Natural killer cell (primary cell): ENCODE results near the gene CNFN. TPM values are rescaled to one million over a fixed set of nuclear protein-coding genes. Genes with fewer than 3 reads are reported as not detected.

ENCODE experiments used
- ATAC-seq, 3 donors: fragments of 150-1000 bp in 2 of 3; fragments of 200-7000 bp in 1 of 3; cut with Tn5 transposase; 1 replicate in 1 of 3; 2 replicates in 2 of 3; pipeline ENCODE4 v1.10.0; 2021; ENCODE audit warnings: mild to moderate bottlenecking in 2 of 3, moderate library complexity in 2 of 3
- DNase-seq, 2 donors: peaks; one replicate each; pipeline versions ENCODE4 v3.0.0 to v3.0.0-alpha.2; 2013 to 2021; ENCODE audit warnings: mixed read lengths in 1 of 2
- H3K27ac ChIP-seq: one replicate; pipeline ENCODE4 v1.5.1; 2013; ENCODE audit warnings: mild to moderate bottlenecking, low read length
- H3K27me3 ChIP-seq: one replicate; pipeline ENCODE4 v1.6.1; 2013; ENCODE audit warnings: low read length; ENCODE audit not compliant: control insufficient read depth, insufficient read depth
- H3K36me3 ChIP-seq: one replicate; pipeline ENCODE4 v1.6.1; 2013; ENCODE audit warnings: low read length; ENCODE audit not compliant: control insufficient read depth, insufficient read depth
- H3K4me1 ChIP-seq: one replicate; pipeline ENCODE4 v1.6.1; 2013; ENCODE audit warnings: low read length; ENCODE audit not compliant: control insufficient read depth, insufficient read depth
- H3K4me3 ChIP-seq: one replicate; pipeline ENCODE4 v1.5.1; 2013; ENCODE audit warnings: low read length
- H3K9me3 ChIP-seq: one replicate; pipeline ENCODE4 v1.6.1; 2013; ENCODE audit warnings: low read length; ENCODE audit not compliant: control insufficient read depth, insufficient read depth
- H3K27ac Mint-ChIP-seq, 2 donors: one replicate each; pipeline ENCODE4 v1.8.0; 2022; ENCODE audit warnings: mild to moderate bottlenecking in 2 of 2, mixed read lengths in 2 of 2, moderate library complexity in 1 of 2
- H3K27me3 Mint-ChIP-seq, 2 donors: one replicate each; pipeline ENCODE4 v1.8.0; 2022; ENCODE audit warnings: low read depth in 2 of 2, mixed read lengths in 2 of 2
- H3K36me3 Mint-ChIP-seq: one replicate; pipeline ENCODE4 v1.8.0; 2022; ENCODE audit warnings: mixed read lengths
- H3K4me1 Mint-ChIP-seq, 2 donors: one replicate each; pipeline ENCODE4 v1.8.0; 2022; ENCODE audit warnings: mixed read lengths in 2 of 2
- H3K4me3 Mint-ChIP-seq: one replicate; pipeline ENCODE4 v1.8.0; 2022; ENCODE audit warnings: mild to moderate bottlenecking, moderate library complexity, mixed read lengths
- H3K9me3 Mint-ChIP-seq, 2 donors: one replicate each; pipeline ENCODE4 v1.8.0; 2022; ENCODE audit warnings: mixed read lengths in 2 of 2
- WGBS: methylation state at CpG from one replicate; pipeline ENCODE4 v1.1.7; 2013; ENCODE audit warnings: missing lambda C conversion rate; ENCODE audit not compliant: insufficient coverage; 5-methylcytosine and 5-hydroxymethylcytosine counted together
- intact Hi-C: fragments of 100-400 bp; cut with micrococcal nuclease; formaldehyde crosslinking; loops from one replicate; pipeline ENCODE4 v1.14.2; 2022
- total RNA-seq, 4 donors: library from RNA; stranded (reverse); fragments of 120-200 nt in 1 of 4; gene quantifications; one replicate each; pipeline versions ENCODE4 v1.2.3 to v1.2.4, GENCODE V29; 2013 to 2022
- TF ChIP-seq, protein P1 (sequence below): fragments of 200-600 bp; IDR thresholded peaks from one replicate; pipeline ENCODE4 v1.8.0; 2022; ENCODE audit warnings: antibody characterized with exemption

The CNFN gene
- total RNA-seq, 3 donors from 2014 or later (not counting 1 experiment from before 2014, with no cell fraction given): 1.3 TPM; not detected in 2

DNA sequence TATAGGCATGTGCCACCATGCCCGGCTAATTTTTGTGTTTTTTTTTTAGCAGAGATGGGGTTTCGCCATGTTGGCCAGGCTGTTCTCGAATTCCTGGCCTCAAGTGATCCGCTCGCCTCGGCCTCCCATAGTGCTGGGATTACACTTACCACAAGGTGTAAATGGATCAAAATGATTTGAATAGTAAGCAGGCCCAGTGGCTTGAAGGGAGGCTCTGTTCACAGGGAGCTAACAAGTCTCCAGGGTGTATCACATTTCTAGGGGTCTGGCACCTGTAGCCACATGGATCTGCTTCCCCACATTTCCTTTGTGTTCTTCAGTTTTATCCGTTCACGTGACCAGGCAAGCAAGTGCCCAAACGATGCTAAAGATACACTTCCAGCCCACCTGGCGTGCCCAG, 13.5 kb upstream of the CNFN start:
- TF ChIP-seq, protein P1, sequence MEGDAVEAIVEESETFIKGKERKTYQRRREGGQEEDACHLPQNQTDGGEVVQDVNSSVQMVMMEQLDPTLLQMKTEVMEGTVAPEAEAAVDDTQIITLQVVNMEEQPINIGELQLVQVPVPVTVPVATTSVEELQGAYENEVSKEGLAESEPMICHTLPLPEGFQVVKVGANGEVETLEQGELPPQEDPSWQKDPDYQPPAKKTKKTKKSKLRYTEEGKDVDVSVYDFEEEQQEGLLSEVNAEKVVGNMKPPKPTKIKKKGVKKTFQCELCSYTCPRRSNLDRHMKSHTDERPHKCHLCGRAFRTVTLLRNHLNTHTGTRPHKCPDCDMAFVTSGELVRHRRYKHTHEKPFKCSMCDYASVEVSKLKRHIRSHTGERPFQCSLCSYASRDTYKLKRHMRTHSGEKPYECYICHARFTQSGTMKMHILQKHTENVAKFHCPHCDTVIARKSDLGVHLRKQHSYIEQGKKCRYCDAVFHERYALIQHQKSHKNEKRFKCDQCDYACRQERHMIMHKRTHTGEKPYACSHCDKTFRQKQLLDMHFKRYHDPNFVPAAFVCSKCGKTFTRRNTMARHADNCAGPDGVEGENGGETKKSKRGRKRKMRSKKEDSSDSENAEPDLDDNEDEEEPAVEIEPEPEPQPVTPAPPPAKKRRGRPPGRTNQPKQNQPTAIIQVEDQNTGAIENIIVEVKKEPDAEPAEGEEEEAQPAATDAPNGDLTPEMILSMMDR: no peak
- Mint-ChIP-seq H3K27ac (no peak overlapping the region), H3K4me1 (peaks cover 5 to 54% of the 10 kb centered on the region in 2 donors), H3K36me3 (no peaks in the 10 kb centered on the region), H3K4me3 (no peak overlapping the region), H3K27me3 (no peaks in the 10 kb centered on the region), H3K9me3 (no peaks in the 10 kb centered on the region)
- no peaks in the 10 kb centered on the region for H3K9me3 ChIP-seq
- no peak overlapping the region for H3K4me3 ChIP-seq
- H3K36me3 ChIP-seq: peaks cover 10% of the 10 kb centered on the region
- no peak for ATAC-seq
- H3K27ac ChIP-seq: no peak overlapping the region
- no peak for DNase-seq
- no peaks in the 10 kb centered on the region for H3K27me3 ChIP-seq
- intact Hi-C loops: no loop called here
- WGBS: 97% methylated on average over 10 of the region's 10 CpGs
- peaks cover 15% of the 10 kb centered on the region for H3K4me1 ChIP-seq

DNA sequence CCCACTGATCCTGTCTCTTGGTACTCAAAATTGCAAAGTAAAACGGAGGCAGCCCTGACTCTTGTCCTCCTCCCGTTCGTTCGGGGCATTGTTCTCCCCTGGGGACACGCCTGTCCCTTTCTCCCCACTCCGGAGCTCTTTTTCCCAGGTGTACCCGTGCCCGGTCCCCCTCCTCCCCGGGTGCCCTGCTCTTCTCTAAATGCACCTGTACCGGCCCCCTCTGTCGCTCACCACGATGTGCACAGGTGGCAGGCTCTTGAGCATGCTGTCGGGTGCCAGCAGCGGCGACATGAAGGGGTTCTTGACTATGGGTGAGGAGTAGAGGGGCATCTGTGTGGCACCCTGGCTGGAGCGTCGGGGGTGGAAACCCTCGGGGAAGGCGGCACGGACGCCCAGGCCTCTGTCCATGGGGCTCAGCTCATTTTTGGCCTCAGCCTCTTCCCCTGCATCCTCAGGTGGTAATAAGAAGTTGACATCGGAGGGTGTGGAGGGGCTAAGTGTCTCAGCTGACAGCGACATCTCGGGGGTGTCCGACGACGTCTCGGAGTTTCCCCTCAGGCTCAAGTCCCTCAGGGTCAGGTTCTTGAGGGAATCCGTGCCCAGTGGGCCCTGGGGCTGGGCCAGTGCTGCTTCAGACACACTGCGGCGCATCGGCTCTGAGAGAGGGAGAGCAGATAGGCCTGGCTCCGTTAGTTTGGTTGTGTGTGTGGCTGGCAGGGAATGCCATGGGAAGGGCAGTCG, 12.4 kb upstream of the CNFN start:
- no peak overlapping the region for H3K4me3 ChIP-seq
- H3K4me1 ChIP-seq: peaks cover 24% of the 10 kb centered on the region
- H3K27ac Mint-ChIP-seq: peak overlapping the region in 1 of 2 donors; percentile 86
- intact Hi-C loops: no loop called here
- H3K36me3 ChIP-seq: peaks cover 3% of the 10 kb centered on the region
- no peaks in the 10 kb centered on the region for H3K9me3 Mint-ChIP-seq
- H3K27ac ChIP-seq: peak overlapping the region; percentile 33
- peaks cover 11 to 53% of the 10 kb centered on the region in 2 donors for H3K4me1 Mint-ChIP-seq
- no peaks in the 10 kb centered on the region for H3K27me3 Mint-ChIP-seq
- H3K4me3 Mint-ChIP-seq: peak overlapping the region; percentile 89
- no peak for ATAC-seq
- H3K27me3 ChIP-seq: no peaks in the 10 kb centered on the region
- TF ChIP-seq, protein P1: no peak
- no peaks in the 10 kb centered on the region for H3K9me3 ChIP-seq
- no peaks in the 10 kb centered on the region for H3K36me3 Mint-ChIP-seq
- 84% methylated on average over 34 of the region's 34 CpGs for whole genome bisulfite sequencing
- DNase-seq: peak in 1 of 2 donors; percentile 24

DNA sequence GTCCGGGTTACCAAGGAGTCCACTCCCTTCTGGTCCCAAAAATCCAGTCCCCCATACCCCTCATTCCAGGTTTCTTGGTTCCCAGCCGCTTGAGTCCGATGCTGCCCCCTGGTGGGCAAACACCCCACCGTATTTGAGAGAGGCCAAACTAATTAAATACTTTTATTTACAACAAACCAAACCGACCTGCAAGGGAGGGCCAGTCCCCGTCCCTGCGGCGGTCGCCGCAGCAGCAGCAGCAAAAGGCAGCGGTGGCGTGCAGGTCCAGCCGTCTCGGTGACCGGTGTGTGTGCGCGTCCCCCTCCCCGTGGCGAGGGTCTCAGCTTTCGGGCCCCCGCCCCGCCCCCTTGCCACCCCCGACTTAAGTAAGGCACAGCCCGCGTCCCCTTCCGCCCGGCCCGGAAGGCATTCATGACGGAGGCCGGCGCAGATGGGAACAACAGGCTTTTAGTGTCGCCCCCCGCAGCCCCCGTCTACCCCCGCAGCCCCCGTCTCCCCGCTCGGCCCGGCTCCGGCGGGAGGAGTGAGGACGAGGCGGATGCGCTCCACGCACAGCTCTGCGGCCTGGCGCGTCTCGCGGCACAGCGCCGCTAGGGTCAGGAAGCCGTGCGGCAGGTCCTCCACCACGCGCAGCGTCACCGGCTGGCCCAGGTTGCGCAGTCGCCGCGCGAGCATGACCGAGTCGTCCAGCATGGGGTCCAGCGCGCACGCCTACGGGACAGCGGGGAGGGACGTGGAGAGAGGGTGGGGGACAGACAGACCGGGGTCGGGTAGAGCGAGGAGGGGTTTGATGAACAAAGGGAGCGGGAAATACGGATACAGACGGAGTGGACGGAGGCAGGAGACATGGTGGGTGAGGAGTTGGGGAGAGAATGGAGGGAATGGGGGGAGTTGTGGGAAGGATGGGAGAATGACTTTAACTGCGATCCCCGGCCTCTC, 11.5 kb upstream of the CNFN start:
- DNase-seq: peak; percentile 78 to 87
- intact Hi-C loops: loop anchor here (1.0 kb wide), 2 partner anchors 22 to 293 kb away; no protein-coding TSS in a partner anchor
- ATAC-seq: peak; percentile 60 to 80 (median 69)
- TF ChIP-seq, protein P1: peak; percentile 87
- Mint-ChIP-seq H3K9me3 (no peaks in the 10 kb centered on the region), H3K27me3 (no peaks in the 10 kb centered on the region), H3K36me3 (no peaks in the 10 kb centered on the region), H3K4me3 (peak overlapping the region; percentile 89), H3K27ac (peak overlapping the region; percentile 68 to 86), H3K4me1 (peaks cover 20 to 59% of the 10 kb centered on the region in 2 donors)
- no peaks in the 10 kb centered on the region for H3K9me3 ChIP-seq
- 1% methylated on average over 80 of the region's 80 CpGs for WGBS
- H3K4me3 ChIP-seq: peak overlapping the region; percentile 45
- peaks cover 31% of the 10 kb centered on the region for H3K4me1 ChIP-seq
- H3K27ac ChIP-seq: peak overlapping the region; percentile 33
- no peaks in the 10 kb centered on the region for H3K27me3 ChIP-seq
- H3K36me3 ChIP-seq: peaks cover under 1% of the 10 kb centered on the region
